ENCODE data around the gene GGT6.

DNA sequence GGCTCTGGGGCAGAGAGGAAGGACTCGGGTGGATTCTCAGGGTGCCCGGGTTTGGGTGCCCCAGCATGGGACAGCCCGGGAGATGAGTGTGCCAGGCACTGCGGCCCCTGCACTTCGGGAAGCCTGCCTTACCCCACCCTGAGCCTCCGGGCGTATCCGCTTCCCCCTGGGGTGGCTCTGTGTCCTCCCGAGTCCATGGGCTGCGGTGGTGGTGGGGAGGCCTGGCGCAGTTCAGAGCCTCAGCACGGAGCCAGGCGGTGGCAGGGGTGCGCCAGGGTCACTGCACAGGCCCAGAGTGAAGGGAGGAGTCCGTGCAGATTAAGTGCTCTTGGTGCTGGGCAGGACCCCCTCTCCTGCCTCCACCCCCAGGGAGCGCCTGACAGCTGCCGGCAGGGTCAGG is 25.9 kb downstream of the GGT6 start:
- TF ChIP-seq, protein P1, sequence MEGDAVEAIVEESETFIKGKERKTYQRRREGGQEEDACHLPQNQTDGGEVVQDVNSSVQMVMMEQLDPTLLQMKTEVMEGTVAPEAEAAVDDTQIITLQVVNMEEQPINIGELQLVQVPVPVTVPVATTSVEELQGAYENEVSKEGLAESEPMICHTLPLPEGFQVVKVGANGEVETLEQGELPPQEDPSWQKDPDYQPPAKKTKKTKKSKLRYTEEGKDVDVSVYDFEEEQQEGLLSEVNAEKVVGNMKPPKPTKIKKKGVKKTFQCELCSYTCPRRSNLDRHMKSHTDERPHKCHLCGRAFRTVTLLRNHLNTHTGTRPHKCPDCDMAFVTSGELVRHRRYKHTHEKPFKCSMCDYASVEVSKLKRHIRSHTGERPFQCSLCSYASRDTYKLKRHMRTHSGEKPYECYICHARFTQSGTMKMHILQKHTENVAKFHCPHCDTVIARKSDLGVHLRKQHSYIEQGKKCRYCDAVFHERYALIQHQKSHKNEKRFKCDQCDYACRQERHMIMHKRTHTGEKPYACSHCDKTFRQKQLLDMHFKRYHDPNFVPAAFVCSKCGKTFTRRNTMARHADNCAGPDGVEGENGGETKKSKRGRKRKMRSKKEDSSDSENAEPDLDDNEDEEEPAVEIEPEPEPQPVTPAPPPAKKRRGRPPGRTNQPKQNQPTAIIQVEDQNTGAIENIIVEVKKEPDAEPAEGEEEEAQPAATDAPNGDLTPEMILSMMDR (IDR thresholded peaks at IDR 0.05; ENCODE audit: insufficient read depth, low read length): no peak
- TF ChIP-seq POLR2AphosphoS5 (IDR thresholded peaks at IDR 0.05; ENCODE audit: low read depth) (no peak), GABPA (IDR thresholded peaks at IDR 0.05; ENCODE audit: low read depth) (no peak)
- TF ChIP-seq, protein P2, sequence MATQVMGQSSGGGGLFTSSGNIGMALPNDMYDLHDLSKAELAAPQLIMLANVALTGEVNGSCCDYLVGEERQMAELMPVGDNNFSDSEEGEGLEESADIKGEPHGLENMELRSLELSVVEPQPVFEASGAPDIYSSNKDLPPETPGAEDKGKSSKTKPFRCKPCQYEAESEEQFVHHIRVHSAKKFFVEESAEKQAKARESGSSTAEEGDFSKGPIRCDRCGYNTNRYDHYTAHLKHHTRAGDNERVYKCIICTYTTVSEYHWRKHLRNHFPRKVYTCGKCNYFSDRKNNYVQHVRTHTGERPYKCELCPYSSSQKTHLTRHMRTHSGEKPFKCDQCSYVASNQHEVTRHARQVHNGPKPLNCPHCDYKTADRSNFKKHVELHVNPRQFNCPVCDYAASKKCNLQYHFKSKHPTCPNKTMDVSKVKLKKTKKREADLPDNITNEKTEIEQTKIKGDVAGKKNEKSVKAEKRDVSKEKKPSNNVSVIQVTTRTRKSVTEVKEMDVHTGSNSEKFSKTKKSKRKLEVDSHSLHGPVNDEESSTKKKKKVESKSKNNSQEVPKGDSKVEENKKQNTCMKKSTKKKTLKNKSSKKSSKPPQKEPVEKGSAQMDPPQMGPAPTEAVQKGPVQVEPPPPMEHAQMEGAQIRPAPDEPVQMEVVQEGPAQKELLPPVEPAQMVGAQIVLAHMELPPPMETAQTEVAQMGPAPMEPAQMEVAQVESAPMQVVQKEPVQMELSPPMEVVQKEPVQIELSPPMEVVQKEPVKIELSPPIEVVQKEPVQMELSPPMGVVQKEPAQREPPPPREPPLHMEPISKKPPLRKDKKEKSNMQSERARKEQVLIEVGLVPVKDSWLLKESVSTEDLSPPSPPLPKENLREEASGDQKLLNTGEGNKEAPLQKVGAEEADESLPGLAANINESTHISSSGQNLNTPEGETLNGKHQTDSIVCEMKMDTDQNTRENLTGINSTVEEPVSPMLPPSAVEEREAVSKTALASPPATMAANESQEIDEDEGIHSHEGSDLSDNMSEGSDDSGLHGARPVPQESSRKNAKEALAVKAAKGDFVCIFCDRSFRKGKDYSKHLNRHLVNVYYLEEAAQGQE (IDR thresholded peaks at IDR 0.05; ENCODE audit: insufficient replicate concordance, low read depth): no peak

Data from HL-60 (cell line).